Activated naive CD4-positive, alpha-beta T cell treated with anti-CD3 and anti-CD28 coated beads, Interleukin-2, amount 50 U/mL, for 16 hours (primary cell): ENCODE data around the gene P2RX4.
"Not testable (repeated sequence)": the region's sequence is repeated elsewhere in the genome, so short reads cannot be mapped to it uniquely, and the experiment has no call there.

Experiments
- DNase-seq: peaks from one replicate; pipeline ENCODE4 v3.0.0-alpha.2; 2020

Gene P2RX4

GRCh38 chr12:121189131-121189530 lies 20.8 kb upstream of the P2RX4 start:
- no peak for DNase-seq

DNA sequence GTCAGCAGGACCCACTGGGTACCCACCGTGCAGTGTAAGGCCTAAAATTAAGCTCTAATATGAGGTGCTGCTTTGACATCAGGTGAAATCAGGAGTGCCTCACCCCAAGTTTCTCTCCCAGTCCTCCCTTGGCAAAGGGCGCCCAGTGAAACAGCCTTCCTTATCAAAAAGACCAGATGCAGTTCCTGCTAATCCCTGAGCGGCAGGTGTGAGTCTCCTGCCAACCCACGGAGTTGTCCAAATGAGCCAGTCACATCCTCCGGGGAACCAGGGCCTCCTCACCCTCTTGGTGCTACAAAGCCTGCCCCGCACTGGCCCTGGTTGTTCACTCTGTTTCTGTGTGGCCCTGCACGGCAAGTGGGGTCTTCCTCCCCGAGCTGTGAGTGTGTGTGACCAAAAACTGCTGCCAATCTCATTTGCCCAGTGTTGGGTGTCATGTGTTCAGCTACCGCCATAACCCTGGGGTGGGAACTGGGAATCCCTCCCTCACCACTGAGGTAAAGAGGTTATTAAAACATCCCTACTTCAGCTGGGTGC lies 20.2 kb upstream of the P2RX4 start:
- no peak for DNase-seq

DNA sequence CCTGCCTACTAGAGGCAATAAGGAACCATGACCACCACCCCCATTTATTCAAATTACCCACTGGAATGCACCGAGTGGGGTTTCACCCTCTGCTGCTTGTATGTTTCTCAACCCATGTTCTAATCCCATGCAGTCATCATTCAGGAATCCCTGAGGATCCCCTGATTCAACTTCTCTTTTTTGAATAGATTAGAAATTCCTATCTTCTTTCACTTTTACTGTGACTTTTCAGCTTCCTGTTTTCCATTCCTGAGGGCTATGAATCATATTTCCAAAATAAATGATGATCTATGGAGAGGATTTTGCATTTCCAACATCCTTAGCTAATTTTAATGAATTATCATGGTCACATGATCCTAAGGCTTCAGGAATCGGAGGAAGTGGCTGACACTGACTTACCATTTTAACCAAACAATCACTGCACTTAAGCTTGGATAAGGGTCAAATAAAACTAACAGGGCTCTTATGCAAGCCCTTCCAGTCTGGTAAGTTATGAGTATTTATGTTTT lies 19.4 kb upstream of the P2RX4 start:
- DNase-seq: no peak

GRCh38 chr12:121191151-121191550 lies 18.8 kb upstream of the P2RX4 start:
- DNase-seq: no peak

DNA sequence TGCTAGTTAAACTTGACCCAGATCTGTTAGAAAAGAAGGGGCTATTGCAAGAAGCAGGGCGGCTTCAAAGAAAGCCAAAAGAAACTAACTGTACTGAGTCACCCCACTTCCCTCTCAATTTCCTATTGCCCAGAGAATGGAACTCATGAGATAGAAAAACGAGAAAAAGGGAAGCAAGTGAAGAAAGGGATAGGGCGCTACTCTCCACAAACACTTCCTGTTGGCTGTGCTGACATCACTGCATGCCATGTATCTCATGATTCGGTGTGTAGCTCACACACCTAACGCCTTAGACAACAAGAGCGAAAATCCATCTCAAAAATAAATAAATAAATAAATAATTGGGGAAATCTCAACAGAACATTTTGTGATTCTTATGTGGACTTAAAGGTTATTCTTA lies 13.0 kb upstream of the P2RX4 start:
- no peak for DNase-seq

- DNase-seq: no peak
These were observed 11.0 kb upstream of the P2RX4 start for GRCh38 chr12:121198949-121199348.

GRCh38 chr12:121201140-121201539 lies 8.8 kb upstream of the P2RX4 start:
- not testable (repeated sequence) for DNase-seq

DNA sequence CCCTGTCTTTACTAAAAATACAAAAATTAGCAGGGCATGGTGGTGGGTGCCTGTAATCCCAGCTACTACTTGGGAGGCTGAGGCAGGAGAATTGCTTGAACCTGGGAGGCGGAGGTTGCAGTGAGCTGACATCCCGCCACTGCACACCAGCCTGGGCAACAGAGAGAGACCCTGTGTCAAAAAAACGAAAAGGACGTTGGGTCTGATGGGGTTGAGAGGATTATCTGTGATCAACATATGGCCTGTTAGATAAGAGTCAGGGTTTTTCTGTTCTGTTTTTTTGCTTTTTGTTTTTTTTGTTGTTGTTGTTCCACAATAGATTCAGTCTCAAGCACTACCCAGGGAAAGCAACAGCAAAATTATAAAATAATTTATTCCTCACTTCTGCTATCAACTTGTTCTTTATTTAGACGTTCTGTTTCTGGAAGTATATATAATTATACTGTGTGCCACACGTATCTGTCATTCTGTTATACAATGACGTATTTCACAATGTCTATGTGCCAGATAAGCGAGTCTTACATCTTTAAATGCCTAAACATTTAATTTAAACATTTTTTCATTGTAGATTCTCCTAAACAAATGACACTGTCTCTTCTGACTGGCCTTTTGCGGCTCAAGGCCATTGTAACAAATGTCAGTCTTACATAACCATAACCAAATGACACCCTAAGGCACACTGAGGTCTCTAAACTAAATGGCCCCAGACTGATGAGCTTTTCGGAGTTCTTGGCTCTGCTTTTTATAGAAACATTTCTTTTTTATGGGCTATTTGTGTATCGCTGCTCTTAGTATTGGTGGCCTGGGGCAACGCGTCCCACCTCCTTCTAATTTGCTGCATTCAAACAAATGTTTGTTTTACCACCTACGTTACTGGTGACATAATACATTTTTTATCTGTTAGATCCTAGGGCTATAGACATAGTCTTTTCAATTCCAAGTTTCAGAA lies 7.2 kb upstream of the P2RX4 start:
- DNase-seq: no peak

DNA sequence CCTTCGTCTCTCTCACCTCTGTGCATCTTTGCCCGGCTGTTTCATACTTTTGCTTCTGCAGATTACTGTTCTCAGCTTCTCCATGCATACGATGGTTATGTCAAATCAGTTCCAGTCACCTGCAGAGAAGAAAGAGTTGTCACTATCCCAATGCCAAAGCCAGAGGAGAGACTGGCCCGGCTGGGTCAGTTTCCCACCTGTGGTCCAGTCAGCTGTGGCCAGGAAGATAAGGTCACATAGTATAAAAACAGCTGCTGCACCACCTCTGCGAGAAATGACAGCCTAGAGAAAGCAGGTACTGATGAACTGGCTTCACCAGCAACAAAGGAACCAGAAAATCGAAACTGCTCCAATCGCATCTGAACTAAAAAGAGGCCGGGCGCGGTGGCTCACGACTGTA lies 6.4 kb upstream of the P2RX4 start:
- DNase-seq: no peak

DNA sequence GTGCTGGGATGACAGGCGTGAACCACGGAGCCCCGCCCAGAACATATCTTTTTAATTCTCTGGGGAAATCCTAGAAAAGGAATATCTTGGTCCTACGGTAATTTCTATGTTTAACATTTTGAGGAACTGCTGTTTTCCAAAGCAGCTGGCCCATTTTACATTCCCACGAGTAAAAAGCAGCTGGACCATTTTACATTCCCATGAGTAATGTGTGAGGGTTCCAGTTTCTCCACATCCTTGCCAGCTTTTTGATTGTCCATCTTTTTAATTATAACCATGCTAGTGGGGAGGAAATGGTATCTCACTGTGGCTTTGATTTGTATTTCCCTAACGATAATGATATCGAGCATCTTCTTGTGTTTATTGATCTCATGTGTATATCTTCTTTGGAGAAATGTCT lies 4.4 kb upstream of the P2RX4 start:
- no peak for DNase-seq

- not testable (repeated sequence) for DNase-seq
These were observed 1.4 kb upstream of the P2RX4 start for GRCh38 chr12:121208571-121208970.

DNA sequence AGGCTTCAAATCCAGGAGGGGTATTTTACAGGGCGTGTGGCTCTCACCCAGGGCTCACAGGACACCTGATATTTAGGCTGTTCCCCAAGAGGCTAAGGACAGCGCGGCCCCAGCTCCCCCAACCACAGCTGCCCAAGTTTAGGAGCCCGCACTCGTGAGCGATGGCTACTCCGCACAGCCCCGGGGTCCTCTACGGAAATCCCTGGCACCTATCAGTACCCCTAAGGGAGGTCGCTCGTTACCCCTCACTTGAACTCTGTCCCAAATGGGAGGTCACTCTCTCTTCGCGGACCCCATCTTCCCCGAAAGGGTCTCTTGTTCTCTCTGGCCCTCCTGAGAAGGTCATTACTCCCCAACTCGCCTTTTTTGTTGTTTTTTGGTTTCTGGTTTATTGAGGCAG lies 708 bp upstream of the P2RX4 start:
- DNase-seq: no peak

GRCh38 chr12:121212875-121213274 lies 2.9 kb downstream of the P2RX4 start:
- DNase-seq: no peak

DNA sequence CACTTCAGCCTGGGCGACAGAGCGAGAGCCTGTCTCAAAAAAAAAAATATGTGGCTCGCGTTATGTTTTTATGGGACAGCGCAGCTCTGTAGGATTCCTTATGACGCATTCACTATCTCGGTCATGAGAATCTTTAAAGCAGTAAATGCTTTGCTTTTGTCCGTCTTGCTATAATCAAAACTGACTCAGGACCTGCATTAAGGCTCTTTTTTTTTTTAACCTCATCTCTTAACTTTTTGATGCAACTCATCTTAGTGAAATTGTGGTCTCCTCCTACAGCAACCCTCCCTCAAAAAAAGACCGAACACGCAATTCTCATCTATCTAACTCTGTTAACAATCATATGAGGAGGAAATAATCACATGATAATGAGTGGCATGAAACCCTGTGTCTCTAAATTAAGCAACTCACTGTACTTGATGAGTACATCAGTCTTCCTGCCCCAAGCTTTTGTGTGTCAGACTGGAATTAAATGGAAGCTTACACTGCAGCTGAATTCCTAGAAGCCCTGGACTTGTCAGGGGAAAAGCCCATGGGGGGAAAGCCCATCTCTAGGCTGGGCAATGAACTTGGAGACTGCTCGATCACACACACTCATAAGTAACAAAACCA lies 4.3 kb downstream of the P2RX4 start:
- no peak for DNase-seq

DNA sequence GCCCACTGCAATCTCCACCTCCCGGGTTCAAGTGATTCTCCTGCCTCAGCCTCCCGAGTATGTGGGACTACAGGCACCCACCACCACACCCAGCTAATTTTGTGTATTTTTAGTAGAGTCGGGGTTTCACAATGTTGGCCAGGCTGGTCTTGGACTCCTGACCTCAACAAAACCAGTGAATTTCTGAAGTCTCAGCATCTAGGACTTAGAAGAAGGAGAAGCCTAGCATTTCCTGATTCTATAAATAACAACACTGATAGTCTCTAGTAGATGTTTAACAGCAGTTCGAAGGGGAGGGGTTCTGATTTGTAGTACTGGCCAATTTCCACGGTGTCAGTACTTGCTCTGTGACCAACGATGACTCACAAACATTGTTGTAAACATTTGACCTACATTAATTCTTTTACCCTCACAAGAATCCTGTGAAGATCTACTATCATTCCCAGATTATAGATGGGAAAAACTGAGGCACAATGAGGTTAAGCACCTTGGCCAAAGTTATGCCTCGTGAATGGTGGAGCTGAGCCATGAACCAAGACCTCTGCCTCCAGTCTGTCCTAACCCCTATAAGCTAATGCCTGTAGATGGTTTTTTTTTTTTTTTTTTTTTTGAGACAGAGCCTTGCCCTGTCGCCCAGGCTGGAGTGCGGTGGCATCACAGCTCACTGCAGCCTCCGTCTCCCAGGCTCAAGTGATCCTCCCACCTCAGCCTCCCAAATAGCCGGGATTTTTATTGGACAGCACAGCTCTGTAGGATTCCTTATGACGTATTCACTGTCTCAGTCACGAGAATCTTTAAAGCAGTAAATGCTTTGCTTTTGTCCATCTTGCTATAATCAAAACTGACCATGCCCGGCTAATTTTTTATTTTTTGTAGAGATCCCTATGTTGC lies 5.2 kb downstream of the P2RX4 start:
- DNase-seq: no peak

GRCh38 chr12:121216102-121216501 lies 6.2 kb downstream of the P2RX4 start:
- no peak for DNase-seq

DNA sequence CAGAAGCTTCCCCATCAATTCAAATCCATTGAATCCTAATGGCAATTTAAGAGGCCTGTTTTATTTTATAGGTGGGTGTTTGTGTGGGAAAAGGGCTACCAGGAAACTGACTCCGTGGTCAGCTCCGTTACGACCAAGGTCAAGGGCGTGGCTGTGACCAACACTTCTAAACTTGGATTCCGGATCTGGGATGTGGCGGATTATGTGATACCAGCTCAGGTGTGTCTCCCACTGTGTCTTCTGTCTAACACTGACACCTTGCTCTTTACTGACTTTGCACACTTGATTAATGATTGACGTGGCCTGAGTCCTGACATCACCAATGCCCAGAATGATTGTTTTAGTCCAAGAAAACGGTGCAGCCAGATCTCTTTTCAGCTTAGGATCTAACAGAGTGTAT lies 7.1 kb downstream of the P2RX4 start:
- DNase-seq: no peak

- no peak for DNase-seq
These were observed 7.8 kb downstream of the P2RX4 start for GRCh38 chr12:121217761-121218160.

DNA sequence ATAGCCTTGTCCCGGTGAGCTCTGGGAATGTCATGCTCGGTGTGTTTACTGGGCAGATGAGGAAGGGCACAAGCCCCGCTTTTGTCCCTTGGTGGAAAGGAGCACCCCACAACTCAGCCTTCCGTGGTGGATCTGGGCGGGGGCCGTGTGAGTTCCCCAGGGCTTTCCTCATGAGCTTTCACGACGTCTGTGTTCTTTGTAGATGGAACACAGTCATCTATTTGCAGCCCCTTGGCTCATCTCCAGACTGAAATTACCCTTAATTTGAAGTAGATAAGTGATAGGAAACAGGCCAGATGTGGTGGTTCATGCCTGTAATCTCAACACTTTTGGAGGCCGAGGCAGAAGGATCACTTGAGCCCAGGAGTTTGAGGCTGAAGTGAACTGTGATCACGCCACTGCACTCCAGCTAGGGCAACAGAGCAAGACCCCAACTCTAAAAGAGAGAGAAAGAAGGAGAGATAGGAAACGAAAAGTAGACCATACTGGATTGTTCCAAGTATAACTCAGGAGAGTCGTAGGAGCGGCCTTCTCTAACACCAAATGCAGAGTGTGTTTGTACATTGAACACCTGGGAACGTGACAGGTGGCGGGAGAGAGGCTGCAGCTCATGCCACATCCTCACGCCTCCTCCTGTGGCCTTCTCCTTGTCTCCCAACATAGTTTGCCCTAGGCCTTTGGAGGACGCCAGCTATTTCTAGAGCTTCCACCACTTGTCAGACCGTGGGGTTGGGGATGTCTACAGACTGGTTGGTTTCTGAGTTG lies 8.8 kb downstream of the P2RX4 start:
- no peak for DNase-seq

DNA sequence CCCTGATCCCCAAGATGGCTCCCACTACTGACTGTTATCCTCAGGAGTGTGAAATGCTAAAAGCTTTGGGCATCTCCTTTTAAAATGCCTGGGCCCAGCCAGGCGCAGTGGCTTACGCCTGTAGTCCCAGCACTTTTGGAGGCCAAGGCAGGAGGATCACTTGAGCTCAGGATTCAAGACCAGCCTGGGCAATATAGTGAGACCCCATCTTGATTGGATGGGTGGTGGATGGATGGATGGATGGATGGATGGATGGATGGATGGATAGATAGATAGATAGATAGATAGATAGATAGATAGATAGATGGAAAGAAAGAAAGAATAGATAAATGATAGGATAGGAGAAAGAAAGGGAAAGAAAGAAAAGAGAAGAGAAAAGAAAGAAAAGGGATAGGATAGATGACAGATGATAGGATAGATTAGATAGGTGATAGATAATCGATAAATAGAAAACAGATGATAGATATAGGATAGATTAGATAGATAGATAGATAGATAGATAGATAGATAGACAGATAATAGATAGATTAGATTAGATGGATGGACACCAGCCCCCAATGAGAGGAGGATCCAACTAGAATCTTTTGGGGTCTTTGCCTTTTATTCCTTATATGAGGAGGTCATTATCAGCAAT lies 9.5 kb downstream of the P2RX4 start:
- DNase-seq: no peak

GRCh38 chr12:121222847-121223246 lies 12.9 kb downstream of the P2RX4 start:
- no peak for DNase-seq
